ENCODE measurements around the gene HDGFL3.

HDGFL3 gene

DNA sequence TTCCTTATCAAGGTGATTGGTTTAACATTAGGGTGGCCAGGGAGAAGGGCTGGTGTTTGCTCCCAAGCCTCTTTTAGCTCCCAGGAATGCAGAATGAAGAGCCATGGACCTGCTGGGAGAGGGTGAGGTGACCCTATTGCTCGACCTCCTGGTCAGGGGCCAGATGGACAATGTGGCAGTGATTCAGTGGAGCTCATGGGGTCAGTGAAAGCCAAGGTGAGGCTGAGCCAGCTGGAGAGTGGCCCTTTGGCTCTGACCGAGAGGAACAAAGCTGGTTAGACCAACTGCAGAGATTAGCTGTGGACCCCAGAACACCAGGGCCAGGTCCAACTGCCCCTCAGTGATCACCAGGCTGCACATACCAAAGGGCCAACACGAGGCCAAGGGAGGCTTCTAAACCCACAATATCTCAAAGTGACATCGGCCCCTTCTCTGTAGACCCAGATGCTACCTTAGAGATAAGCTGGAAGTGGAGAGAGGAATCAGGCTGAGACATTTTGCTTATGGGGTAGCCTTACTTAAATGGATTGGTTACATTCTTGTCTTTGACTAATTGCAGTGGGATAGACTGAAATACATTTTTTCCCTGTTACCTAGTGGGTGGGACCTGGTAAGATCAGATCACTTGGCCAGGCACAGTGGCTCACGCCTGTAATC lies 124.8 kb downstream of the HDGFL3 start:
- H3K9ac ChIP-seq (ENCODE audit: insufficient read length), result no peak overlapping the region

GRCh38 chr15:83081256-83082014 lies 126.2 kb downstream of the HDGFL3 start:
- Histone ChIP-seq H3K27ac (no peak overlapping the region), H3K9me3 (ENCODE audit: low read depth, low read length) (no peaks in the 10 kb centered on the region), H3K9ac (ENCODE audit: insufficient read length) (no peak overlapping the region), H3K36me3 (ENCODE audit: insufficient read depth, low read length) (no peaks in the 10 kb centered on the region), H3K4me3 (no peak overlapping the region)
- TF ChIP-seq EZH2 (IDR thresholded peaks at IDR 0.05) (no peak), FOXP2 (optimal IDR thresholded peaks at IDR 0.05; ENCODE audit: control extremely low read depth, extremely low read length, insufficient read depth) (no peak), POLR2AphosphoS5 (IDR thresholded peaks at IDR 0.05; ENCODE audit: borderline replicate concordance, low read depth, low read length) (no peak)
- DNase-seq (ENCODE audit: low read depth, low spot score), result no peak

More for the DNA sequence above, 124.8 kb downstream of the HDGFL3 start:
- Histone ChIP-seq H3K9me3 (ENCODE audit: low read depth, low read length) (no peaks in the 10 kb centered on the region), H3K36me3 (ENCODE audit: insufficient read depth, low read length) (no peaks in the 10 kb centered on the region), H3K4me3 (no peak overlapping the region), H3K27ac (no peak overlapping the region)
- no peak for DNase-seq (ENCODE audit: low read depth, low spot score)
- TF ChIP-seq EZH2 (IDR thresholded peaks at IDR 0.05) (no peak), POLR2AphosphoS5 (IDR thresholded peaks at IDR 0.05; ENCODE audit: borderline replicate concordance, low read depth, low read length) (no peak), FOXP2 (optimal IDR thresholded peaks at IDR 0.05; ENCODE audit: control extremely low read depth, extremely low read length, insufficient read depth) (no peak)

DNA sequence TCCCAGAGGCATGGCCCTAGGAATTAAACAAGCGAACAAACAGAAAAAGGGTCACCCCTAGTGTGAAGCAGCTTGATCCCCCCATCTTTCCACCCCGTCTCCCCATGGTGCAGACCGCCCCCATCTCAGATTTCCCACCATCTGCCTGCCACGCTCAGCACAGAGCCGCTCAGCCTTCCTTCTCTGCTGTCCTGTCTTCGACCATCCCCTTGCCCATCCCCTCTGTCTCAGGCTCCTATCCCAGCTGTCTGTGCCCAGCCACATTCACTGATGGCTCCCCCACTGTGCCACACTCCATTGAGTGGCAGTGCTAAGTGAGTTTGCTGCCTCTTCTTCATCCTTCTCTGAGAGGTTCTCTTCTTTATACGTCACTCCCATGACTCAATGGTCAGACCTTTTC lies 128.9 kb downstream of the HDGFL3 start:
- no peak for TF ChIP-seq EZH2 (IDR thresholded peaks at IDR 0.05)
- TF ChIP-seq FOXP2 (optimal IDR thresholded peaks at IDR 0.05; ENCODE audit: control extremely low read depth, extremely low read length, insufficient read depth), result no peak
- TF ChIP-seq POLR2AphosphoS5 (IDR thresholded peaks at IDR 0.05; ENCODE audit: borderline replicate concordance, low read depth, low read length), result no peak
- no peaks in the 10 kb centered on the region for H3K9me3 ChIP-seq (ENCODE audit: low read depth, low read length)
- no peak overlapping the region for H3K4me3 ChIP-seq
- H3K36me3 ChIP-seq (ENCODE audit: insufficient read depth, low read length), result no peaks in the 10 kb centered on the region
- DNase-seq (ENCODE audit: low read depth, low spot score), result no peak
- H3K9ac ChIP-seq (ENCODE audit: insufficient read length), result no peak overlapping the region
- no peak overlapping the region for H3K27ac ChIP-seq
